Osteoblast (primary cell): Measurements from ENCODE around the gene TLE2. TPM values are rescaled to one million over a fixed set of nuclear protein-coding genes. Genes with fewer than 3 reads are reported as not detected.
A peak's percentile ranks its signal among the peaks of the same experiment; 100 is the strongest.

ENCODE experiments used
- DNase-seq: peaks from one replicate; pipeline ENCODE4 v3.0.0; 2011; ENCODE audit warnings: low spot score, mixed read lengths; ENCODE audit not compliant: insufficient read length; ENCODE audit errors: missing footprints
- H2AFZ ChIP-seq: 2 replicates; pipeline ENCODE4 v1.6.0; 2011; ENCODE audit warnings: mild to moderate bottlenecking, low read length
- H3K27ac ChIP-seq: 2 replicates; pipeline ENCODE4 v1.5.1; 2011; ENCODE audit warnings: mild to moderate bottlenecking, low read depth, low read length, moderate library complexity
- H3K27me3 ChIP-seq: 2 replicates; pipeline ENCODE4 v1.6.0; 2012; ENCODE audit warnings: mild to moderate bottlenecking, control low read depth, inconsistent platforms, low read length, moderate library complexity; ENCODE audit not compliant: insufficient read depth
- H3K36me3 ChIP-seq: 2 replicates; pipeline ENCODE4 v1.5.1; 2011; ENCODE audit warnings: mild to moderate bottlenecking, low read length, control low read depth, moderate library complexity; ENCODE audit not compliant: insufficient read depth
- H3K4me1 ChIP-seq: 2 replicates; pipeline ENCODE4 v1.5.1; 2011; ENCODE audit warnings: mild to moderate bottlenecking, low read length, control low read depth, moderate library complexity; ENCODE audit not compliant: insufficient read depth
- H3K4me2 ChIP-seq: 2 replicates; pipeline ENCODE4 v1.6.0; 2011; ENCODE audit warnings: mild to moderate bottlenecking, low read length; ENCODE audit not compliant: insufficient read depth
- H3K4me3 ChIP-seq: fragments of 200-600 bp; sonication (generic); 3 replicates; pipeline ENCODE4 v1.5.1; 2012; ENCODE audit warnings: mild to moderate bottlenecking, low read length, inconsistent platforms; ENCODE audit not compliant: insufficient read depth
- H3K79me2 ChIP-seq: 2 replicates; pipeline ENCODE4 v1.6.0; 2012; ENCODE audit warnings: mild to moderate bottlenecking, low read length, control low read depth, inconsistent platforms; ENCODE audit not compliant: insufficient read depth
- H3K9me3 ChIP-seq: 2 replicates; pipeline ENCODE4 v1.5.1; 2011; ENCODE audit warnings: low read depth, low read length, control low read depth
- H4K20me1 ChIP-seq: 2 replicates; pipeline ENCODE4 v1.6.0; 2012; ENCODE audit warnings: mild to moderate bottlenecking, low read length, control low read depth; ENCODE audit not compliant: insufficient read depth
- CTCF ChIP-seq: IDR thresholded peaks from 2 replicates; pipeline ENCODE4 v1.5.1; 2011; ENCODE audit warnings: mild to moderate bottlenecking, low read depth, low read length, moderate library complexity; ENCODE audit errors: extremely low read depth
- total RNA-seq: library from RNA; depleted of rRNA; stranded (reverse); fragments of >200 nt; gene quantifications from 2 replicates; pipeline ENCODE4 v1.2.3, GENCODE V29; 2012

The TLE2 gene
- 2.4 and 5.1 TPM in 2 replicates for total RNA-seq

DNA sequence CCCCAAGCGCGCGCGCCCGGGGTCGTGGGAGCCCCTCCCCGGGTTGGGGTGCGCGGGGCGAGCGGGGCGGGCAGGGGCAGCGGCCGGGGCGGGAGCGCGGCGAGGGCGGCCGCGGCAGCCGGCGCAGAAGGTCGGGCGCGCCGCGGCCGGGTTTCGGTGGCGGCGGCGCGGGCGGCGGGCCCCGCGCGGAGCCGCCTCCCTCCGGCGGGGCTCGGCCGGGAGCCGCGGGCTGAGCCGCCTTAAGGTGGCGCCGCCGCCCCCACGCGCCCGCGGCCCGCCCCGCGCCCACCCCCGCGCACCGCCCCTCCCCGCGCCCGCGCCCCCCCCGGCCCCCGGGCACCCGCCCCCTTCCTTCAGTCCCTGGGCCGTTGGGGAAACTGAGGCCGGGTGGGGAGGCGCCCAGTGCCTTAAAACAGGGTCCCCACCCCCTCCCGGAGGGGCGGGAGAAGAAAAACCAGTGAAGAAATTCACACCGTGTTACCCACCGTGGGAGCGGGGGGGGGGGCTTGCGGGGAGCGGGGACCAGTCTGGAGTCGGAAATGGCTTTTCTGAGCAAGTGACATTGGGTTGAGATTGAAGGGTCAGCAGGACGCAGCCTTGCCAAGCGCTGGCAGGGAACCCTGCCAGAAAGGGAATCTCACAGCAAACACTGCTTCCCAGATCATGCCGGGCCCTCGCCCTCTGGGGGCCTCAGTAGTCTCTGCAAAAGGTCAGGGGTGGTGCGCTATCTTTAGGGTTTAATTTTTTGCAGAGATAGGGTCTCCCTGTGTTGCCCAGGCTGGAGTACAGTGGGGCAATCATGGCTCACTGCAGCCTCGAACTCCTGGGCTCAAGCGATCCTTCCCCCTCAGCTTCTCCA, at the start of gene TLE2:
TLE2 (minus strand) TSS at position 216 of the 859 bp plus-strand sequence. CDS start 376 bp downstream, outside the sequence.
- Histone ChIP-seq H3K36me3 (no peaks in the 10 kb centered on the region), H4K20me1 (no peaks in the 10 kb centered on the region), H3K4me1 (no peaks in the 10 kb centered on the region), H3K4me3 (peak within 1 kb of the TSS; percentile 56), H3K27ac (no peak within 1 kb of the TSS), H3K4me2 (peak within 1 kb of the TSS; percentile 64), H2AFZ (no peak within 1 kb of the TSS), H3K9me3 (no peaks in the 10 kb centered on the region), H3K79me2 (no peaks in the 10 kb centered on the region), H3K27me3 (peaks cover 45% of the 10 kb centered on the region)
- peak; percentile 92 for DNase-seq
- TF ChIP-seq CTCF: no peak

- DNase-seq: peak; percentile 97
- H3K27me3 ChIP-seq: no peaks in the 10 kb centered on the region
- peaks cover 13% of the 10 kb centered on the region for H3K4me1 ChIP-seq
- no peaks in the 10 kb centered on the region for H3K36me3 ChIP-seq
- peak overlapping the region; percentile 68 for H2AFZ ChIP-seq
- peak; percentile 77 for TF ChIP-seq CTCF
- no peaks in the 10 kb centered on the region for H4K20me1 ChIP-seq
- no peaks in the 10 kb centered on the region for H3K79me2 ChIP-seq
- no peaks in the 10 kb centered on the region for H3K9me3 ChIP-seq
- peak overlapping the region; percentile 81 for H3K4me2 ChIP-seq
- peak overlapping the region; percentile 51 for H3K4me3 ChIP-seq
- H3K27ac ChIP-seq: no peak overlapping the region
Measured at GRCh38 chr19:3075605-3076431, 46.7 kb upstream of the TLE2 start.

DNA sequence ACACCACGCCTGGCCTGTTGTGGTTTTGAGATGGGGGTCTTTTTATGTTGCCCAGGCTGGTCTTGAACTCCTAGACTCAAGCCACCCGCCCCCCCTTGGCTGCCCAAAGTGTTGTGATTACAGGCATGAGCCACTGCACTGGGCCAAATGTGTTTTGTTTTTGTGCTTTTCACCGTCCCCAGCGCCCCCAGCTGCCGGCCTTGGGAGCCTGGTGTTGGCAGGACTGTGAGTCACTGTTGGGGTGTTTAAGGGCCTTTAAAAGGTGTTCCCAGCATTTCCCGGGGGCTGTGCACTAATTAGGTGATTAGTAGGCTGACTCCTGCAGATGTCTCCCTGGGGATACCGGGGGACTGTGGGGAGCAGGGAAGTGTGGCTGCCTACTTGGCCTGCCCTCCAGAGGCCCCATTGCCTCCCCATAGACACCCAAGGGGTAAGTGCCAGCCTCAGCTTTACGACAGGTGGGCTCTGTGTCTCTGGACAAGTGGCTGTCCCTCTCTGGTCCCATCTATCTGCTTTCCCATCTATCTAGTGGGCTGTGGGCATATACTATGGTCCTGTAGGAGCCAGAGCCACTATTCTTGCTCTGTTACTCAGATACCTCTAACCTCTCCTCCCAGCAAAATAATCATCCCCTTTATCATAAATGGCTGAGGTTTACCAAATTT, 45.0 kb upstream of the TLE2 start:
- Histone ChIP-seq H3K4me3 (no peak overlapping the region), H3K79me2 (no peaks in the 10 kb centered on the region), H2AFZ (no peak overlapping the region), H3K4me2 (no peak overlapping the region), H3K27me3 (no peaks in the 10 kb centered on the region), H4K20me1 (no peaks in the 10 kb centered on the region), H3K4me1 (peaks cover 9% of the 10 kb centered on the region), H3K9me3 (no peaks in the 10 kb centered on the region), H3K36me3 (no peaks in the 10 kb centered on the region), H3K27ac (no peak overlapping the region)
- TF ChIP-seq CTCF: peak; percentile 33
- peak; percentile 62 for DNase-seq
